GM13977 (cell line): Measurements from ENCODE around the gene DNAAF8.

Experiments
- DNase-seq: peaks from one replicate; pipeline ENCODE4 v3.0.0; 2012; ENCODE audit warnings: low spot score
- in situ Hi-C: fragments of 300-500 bp; cut with MboI; formaldehyde crosslinking; loops from one replicate; pipeline ENCODE4 v1.12.0; 2022; ENCODE audit warnings: low sequenced_read_pairs, low pct_unique_long_range_greater_than_20kb, mixed read lengths, inconsistent platforms; ENCODE audit not compliant: unreplicated experiment
- TF ChIP-seq, protein P1 (sequence below): IDR thresholded peaks from 2 replicates; pipeline ENCODE4 v1.5.1; 2012; ENCODE audit warnings: mild to moderate bottlenecking, control low read depth; ENCODE audit not compliant: insufficient read depth; ENCODE audit errors: extremely low read depth, missing control alignments

Gene DNAAF8

DNA sequence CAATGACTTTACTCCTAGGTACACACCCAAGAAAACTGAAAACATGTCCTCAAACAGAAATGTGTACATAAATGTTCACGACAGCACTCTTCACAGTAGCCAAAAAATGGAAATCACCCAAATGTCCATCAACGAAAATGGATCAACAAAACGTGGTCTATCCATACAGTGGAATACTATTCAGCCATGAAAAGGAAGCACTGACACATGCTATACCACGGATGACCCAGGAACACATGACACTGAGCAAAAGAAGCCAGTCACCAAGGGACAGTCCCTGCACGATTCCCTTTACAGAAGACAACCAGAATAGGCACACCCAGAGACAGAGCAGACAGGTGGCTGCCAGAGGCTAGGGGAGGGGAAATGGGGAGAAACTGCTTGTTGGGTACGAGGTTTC is 21.4 kb downstream of the DNAAF8 start:
- DNase-seq: no peak
- TF ChIP-seq, protein P1, sequence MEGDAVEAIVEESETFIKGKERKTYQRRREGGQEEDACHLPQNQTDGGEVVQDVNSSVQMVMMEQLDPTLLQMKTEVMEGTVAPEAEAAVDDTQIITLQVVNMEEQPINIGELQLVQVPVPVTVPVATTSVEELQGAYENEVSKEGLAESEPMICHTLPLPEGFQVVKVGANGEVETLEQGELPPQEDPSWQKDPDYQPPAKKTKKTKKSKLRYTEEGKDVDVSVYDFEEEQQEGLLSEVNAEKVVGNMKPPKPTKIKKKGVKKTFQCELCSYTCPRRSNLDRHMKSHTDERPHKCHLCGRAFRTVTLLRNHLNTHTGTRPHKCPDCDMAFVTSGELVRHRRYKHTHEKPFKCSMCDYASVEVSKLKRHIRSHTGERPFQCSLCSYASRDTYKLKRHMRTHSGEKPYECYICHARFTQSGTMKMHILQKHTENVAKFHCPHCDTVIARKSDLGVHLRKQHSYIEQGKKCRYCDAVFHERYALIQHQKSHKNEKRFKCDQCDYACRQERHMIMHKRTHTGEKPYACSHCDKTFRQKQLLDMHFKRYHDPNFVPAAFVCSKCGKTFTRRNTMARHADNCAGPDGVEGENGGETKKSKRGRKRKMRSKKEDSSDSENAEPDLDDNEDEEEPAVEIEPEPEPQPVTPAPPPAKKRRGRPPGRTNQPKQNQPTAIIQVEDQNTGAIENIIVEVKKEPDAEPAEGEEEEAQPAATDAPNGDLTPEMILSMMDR: no peak
- in situ Hi-C loops: no loop called here

DNA sequence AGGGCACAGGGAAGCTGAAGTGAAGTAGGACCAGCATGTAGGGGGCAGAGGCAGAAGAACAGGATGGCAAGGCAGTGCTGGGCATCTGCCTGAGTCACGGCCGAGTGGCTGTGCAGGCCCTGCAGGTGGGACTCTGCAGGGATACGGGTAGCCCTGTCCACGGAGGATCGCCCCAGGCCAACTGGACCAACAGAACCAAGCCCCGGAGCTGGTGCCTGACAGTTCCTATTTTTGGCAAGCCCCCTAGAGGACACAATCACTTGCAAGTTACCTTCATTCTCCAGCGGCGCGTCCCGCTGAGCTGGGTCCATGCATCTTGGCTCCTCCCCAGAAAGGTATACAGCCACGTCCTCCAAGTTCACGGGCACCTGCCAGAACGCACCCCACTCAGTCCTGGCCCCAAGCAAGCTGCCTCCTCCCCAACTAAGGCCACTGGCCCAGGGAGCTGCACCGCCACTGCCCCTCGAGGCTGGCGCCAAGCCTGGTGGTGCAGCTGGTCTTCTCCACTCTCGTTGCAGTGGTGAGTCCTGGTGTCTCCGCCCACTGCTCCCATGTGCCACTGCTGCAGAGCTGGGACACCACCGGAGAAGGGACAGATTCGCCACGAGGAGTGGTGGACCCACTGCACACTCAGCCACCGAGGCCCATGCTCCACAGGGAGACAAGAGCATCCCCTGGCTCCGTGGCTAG is 26.0 kb downstream of the DNAAF8 start:
- in situ Hi-C loops: no loop called here
- no peak for DNase-seq
- TF ChIP-seq, protein P1: no peak

DNA sequence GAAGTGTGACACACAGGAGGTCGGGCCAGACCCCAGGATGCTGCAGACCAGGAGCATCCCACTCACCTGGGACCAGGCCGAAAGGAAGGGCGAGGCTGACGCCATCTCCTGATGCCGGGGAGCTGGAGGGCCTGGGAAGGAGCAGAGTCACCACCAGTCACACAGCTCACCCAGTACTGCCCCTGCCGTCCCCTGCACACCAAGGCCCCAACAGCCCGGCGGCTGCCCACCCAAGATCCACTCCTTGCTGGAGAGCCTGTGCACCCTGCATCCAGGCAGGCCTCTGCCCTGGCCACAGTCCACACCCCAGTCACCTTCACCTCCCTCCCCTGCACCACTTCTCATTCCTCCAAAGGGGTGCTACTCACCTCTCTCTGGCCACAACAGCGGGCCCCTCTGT is 27.9 kb downstream of the DNAAF8 start:
- in situ Hi-C loops: no loop called here
- DNase-seq: no peak

DNA sequence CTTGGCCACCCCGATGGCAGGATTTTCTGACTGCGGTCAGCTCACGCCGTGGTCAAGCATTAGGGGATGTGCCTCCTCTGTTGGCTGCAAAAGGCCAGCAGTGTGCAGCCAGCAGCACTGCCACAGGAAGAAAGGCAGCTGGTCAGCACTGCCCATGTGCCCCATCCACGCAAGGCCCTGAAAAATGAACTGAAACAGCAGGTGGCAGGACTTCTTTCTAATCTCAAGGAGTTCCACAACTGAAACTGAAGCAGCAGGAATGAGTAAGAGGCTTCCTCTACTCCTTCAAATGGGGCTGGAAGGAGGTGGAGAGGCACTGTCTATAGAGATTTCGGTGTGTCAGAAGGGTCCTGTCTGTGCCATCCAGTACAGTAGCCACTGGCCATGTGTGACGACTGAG is 29.5 kb downstream of the DNAAF8 start:
- in situ Hi-C loops: no loop called here
- DNase-seq: no peak
- TF ChIP-seq, protein P1: no peak

More for the DNA sequence above, 27.9 kb downstream of the DNAAF8 start:
- TF ChIP-seq, protein P1: no peak

DNA sequence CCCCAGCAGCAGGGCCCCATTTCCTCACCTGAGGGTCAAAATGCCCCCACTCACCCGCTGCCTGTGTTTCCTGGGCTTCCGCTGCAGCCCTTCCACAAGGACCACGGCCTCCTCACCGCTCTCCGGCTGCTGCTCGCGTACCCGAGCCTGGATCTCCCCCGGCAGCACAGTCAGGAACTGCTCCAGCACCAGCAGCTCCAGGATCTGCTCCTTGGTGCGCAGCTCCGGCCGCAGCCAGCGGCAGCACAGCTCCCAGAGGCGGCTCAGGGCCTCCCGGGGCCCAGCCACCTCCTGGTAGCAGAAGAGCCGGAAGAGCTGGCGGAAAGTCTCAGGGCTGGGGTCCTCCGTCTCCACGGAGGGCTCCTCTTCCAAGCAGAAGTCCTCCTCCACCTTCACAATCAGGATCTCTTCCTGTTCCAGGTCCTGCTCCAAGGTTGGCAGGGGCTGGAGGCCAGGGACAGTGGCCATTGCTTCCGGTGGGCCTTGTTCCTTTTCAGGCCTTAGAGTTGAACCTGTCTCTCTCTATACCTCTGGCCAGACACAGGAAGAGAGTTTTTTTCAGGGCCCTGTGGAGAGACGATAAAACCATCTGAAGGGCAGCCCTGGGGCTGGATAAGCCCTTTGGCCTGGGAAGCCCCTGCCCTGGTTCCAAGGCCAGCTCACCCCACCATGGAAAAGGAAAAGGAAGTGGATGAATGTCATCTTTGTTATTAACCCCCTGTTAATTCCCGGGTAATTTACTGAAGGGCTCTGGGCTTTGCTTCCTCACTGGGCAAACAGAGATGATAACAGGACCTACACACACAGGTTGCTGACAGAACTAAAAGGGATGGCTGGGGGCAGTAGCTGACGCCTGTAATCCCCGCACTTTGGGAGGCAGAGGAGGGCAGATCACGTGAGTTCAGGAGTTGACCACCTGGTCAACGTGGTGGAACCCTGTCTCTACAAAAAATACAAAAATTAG is 31.5 kb downstream of the DNAAF8 start:
- DNase-seq: no peak
- TF ChIP-seq, protein P1: no peak
- in situ Hi-C loops: no loop called here

DNA sequence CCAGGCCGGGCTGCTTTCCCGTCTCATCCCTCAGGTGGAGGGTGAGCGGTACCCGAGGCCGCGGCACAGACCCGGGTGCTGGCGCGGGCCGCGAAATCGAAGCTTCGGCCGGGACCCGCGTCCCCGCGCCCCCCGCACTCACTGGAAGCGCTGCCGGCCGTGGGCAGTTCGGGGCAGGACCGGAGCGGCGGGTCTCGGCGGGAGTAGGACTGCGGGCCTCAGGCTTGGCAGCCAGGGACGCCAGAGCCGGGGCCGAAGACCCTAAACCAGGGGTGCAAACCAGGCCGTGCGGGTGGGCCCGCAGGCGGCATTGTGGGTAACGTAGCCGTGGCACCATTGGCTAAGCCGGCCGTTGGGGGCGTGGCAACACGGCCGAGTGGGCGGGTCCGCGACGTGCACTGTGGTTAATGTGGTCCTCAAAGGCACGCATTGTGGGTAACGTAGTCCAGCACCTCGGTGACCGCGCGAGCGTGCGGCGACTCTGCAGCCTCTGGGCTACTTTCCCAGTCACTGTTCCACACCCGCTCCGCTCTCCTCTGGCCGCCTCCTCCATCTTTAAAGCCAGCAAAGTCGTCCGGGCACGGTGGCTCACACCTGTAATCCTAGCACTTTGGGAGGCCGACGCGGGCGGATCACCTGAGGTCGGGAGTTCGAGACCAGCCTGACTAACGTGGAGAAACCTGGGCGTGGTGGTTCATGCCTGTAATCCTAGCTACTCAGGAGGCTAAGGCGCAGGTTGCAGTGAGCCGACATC is 32.7 kb downstream of the DNAAF8 start, which contains the start of gene ZNF500:
Gene ZNF500 (minus strand): TSS at position 288 of the 754 bp plus-strand sequence. CDS start 1,184 bp downstream, outside the sequence.
- in situ Hi-C loops: no loop called here
- TF ChIP-seq, protein P1: no peak
- DNase-seq: peak; percentile 97
